Measurements from ENCODE around the gene SHISA3.

SHISA3 gene

GRCh38 chr4:42381666-42382065 is 15.6 kb upstream of the SHISA3 start:
- H3K27me3 ChIP-seq (replicated peaks; ENCODE audit: control insufficient read depth, insufficient read depth, low read length), result no peaks in the 10 kb centered on the region
- H3K4me3 ChIP-seq (replicated peaks; ENCODE audit: low read depth, low read length), result no peak overlapping the region
- no peaks in the 10 kb centered on the region for H3K36me3 ChIP-seq (ENCODE audit: control insufficient read depth, insufficient read depth, low read length)
- no peak for TF ChIP-seq CTCF (IDR thresholded peaks at IDR 0.05; ENCODE audit: insufficient read depth, low read length, poor library complexity, severe bottlenecking)
- no peak for DNase-seq (ENCODE audit: extremely low read depth, insufficient read length)

- H3K36me3 ChIP-seq (ENCODE audit: control insufficient read depth, insufficient read depth, low read length), result no peaks in the 10 kb centered on the region
- no peaks in the 10 kb centered on the region for H3K27me3 ChIP-seq (replicated peaks; ENCODE audit: control insufficient read depth, insufficient read depth, low read length)
- no peak for DNase-seq (ENCODE audit: extremely low read depth, insufficient read length)
- no peak for TF ChIP-seq CTCF (IDR thresholded peaks at IDR 0.05; ENCODE audit: insufficient read depth, low read length, poor library complexity, severe bottlenecking)
- H3K4me3 ChIP-seq (replicated peaks; ENCODE audit: low read depth, low read length), result no peak overlapping the region
These were observed 11.8 kb upstream of the SHISA3 start for GRCh38 chr4:42385516-42385915.

- no peak overlapping the region for H3K4me3 ChIP-seq (replicated peaks; ENCODE audit: low read depth, low read length)
- no peaks in the 10 kb centered on the region for H3K27me3 ChIP-seq (replicated peaks; ENCODE audit: control insufficient read depth, insufficient read depth, low read length)
- no peak for TF ChIP-seq CTCF (IDR thresholded peaks at IDR 0.05; ENCODE audit: insufficient read depth, low read length, poor library complexity, severe bottlenecking)
- DNase-seq (ENCODE audit: extremely low read depth, insufficient read length), result peak; percentile 18
- no peaks in the 10 kb centered on the region for H3K36me3 ChIP-seq (ENCODE audit: control insufficient read depth, insufficient read depth, low read length)
These were observed 6.5 kb upstream of the SHISA3 start for GRCh38 chr4:42390622-42391354.

- no peaks in the 10 kb centered on the region for H3K36me3 ChIP-seq (ENCODE audit: control insufficient read depth, insufficient read depth, low read length)
- H3K27me3 ChIP-seq (replicated peaks; ENCODE audit: control insufficient read depth, insufficient read depth, low read length), result no peaks in the 10 kb centered on the region
- no peak for DNase-seq (ENCODE audit: extremely low read depth, insufficient read length)
- no peak overlapping the region for H3K4me3 ChIP-seq (replicated peaks; ENCODE audit: low read depth, low read length)
- TF ChIP-seq CTCF (IDR thresholded peaks at IDR 0.05; ENCODE audit: insufficient read depth, low read length, poor library complexity, severe bottlenecking), result no peak
These were observed 6.0 kb upstream of the SHISA3 start for GRCh38 chr4:42391355-42391664.

GRCh38 chr4:42391981-42392380 is 5.3 kb upstream of the SHISA3 start:
- DNase-seq (ENCODE audit: extremely low read depth, insufficient read length), result no peak
- TF ChIP-seq CTCF (IDR thresholded peaks at IDR 0.05; ENCODE audit: insufficient read depth, low read length, poor library complexity, severe bottlenecking), result no peak
- no peak overlapping the region for H3K4me3 ChIP-seq (replicated peaks; ENCODE audit: low read depth, low read length)
- H3K36me3 ChIP-seq (ENCODE audit: control insufficient read depth, insufficient read depth, low read length), result no peaks in the 10 kb centered on the region
- H3K27me3 ChIP-seq (replicated peaks; ENCODE audit: control insufficient read depth, insufficient read depth, low read length), result no peaks in the 10 kb centered on the region

- no peak overlapping the region for H3K4me3 ChIP-seq (replicated peaks; ENCODE audit: low read depth, low read length)
- no peaks in the 10 kb centered on the region for H3K27me3 ChIP-seq (replicated peaks; ENCODE audit: control insufficient read depth, insufficient read depth, low read length)
- H3K36me3 ChIP-seq (ENCODE audit: control insufficient read depth, insufficient read depth, low read length), result no peaks in the 10 kb centered on the region
- no peak for DNase-seq (ENCODE audit: extremely low read depth, insufficient read length)
- TF ChIP-seq CTCF (IDR thresholded peaks at IDR 0.05; ENCODE audit: insufficient read depth, low read length, poor library complexity, severe bottlenecking), result no peak
These were observed 4.9 kb upstream of the SHISA3 start for GRCh38 chr4:42392436-42392835.

Data from GM06990 (cell line).